Measurements from ENCODE around the gene SCFD2. TPM values are rescaled to one million over a fixed set of nuclear protein-coding genes. Genes with fewer than 3 reads are reported as not detected.

SCFD2 gene
- polyA plus RNA-seq, 1 of the 3 experiments (the other 2 are of a cell fraction) = 14.1 TPM

DNA sequence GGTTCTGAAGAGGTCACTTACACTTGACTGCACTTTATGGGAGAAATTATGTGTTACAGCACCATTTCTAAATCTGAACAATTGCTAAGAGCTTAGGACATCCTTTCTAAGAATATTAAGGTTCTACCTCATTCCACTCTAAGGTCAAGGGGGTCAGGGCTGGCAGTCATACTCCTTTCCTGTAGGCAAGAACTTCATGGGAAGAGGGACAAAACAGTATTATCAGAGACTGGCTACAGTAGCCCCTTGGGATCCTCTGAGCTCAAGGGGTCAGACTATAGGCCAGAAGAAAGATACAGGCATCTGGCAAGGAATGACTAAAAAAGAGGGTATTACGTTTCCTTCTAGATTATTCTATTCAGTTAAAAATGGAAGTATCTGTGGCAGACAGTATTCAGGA lies 388.6 kb downstream of the SCFD2 start:
- POLR2A ChIA-PET = no interaction called here
- Histone ChIP-seq H3F3A (replicated peaks; ENCODE audit: insufficient read depth) (no peaks in the 10 kb centered on the region), H3K9me2 (no peaks in the 10 kb centered on the region), H3K4me1 (ENCODE audit: control insufficient read depth in 1 of 2, insufficient read depth in 2 of 2, low read depth in 1 of 2, low read length in 1 of 2) (peaks cover 0 to 13% of the 10 kb centered on the region in 2 experiments; a peak in 2 of 4 replicates), H3K27me3 (ENCODE audit: insufficient read depth) (no peaks in the 10 kb centered on the region), H2AFZ (ENCODE audit: low read depth) (no peak overlapping the region), H3K36me3 (replicated peaks in 1 of 2; ENCODE audit: control insufficient read depth in 1 of 2, insufficient read depth in 2 of 2, low read length in 1 of 2) (no peaks in the 10 kb centered on the region), H3K4me3 (ENCODE audit: low read depth in 2 of 2, low read length in 1 of 2) (no peak overlapping the region), H3K79me2 (ENCODE audit: insufficient read depth) (no peaks in the 10 kb centered on the region), H4K20me1 (ENCODE audit: insufficient read depth) (no peaks in the 10 kb centered on the region), H3K27ac (ENCODE audit: low read depth in 2 of 2, low read length in 1 of 2) (no peak overlapping the region), H3K9ac (no peak overlapping the region), H3K9me3 (no peaks in the 10 kb centered on the region), H3K4me2 (no peak overlapping the region)
- CTCF ChIA-PET = interaction anchor here (1.1 to 1.9 kb wide), 6 partner anchors 34 to 743 kb away, joined by 3 to 6 read pairs (median 4); no protein-coding TSS in a partner anchor
- TF ChIP-seq TCF12 (IDR thresholded peaks at IDR 0.05) = no peak
- no peak for DNase-seq
- 95% methylated on average over 1 of the region's 1 CpG for WGBS (ENCODE audit: low lambda C conversion rate)

DNA sequence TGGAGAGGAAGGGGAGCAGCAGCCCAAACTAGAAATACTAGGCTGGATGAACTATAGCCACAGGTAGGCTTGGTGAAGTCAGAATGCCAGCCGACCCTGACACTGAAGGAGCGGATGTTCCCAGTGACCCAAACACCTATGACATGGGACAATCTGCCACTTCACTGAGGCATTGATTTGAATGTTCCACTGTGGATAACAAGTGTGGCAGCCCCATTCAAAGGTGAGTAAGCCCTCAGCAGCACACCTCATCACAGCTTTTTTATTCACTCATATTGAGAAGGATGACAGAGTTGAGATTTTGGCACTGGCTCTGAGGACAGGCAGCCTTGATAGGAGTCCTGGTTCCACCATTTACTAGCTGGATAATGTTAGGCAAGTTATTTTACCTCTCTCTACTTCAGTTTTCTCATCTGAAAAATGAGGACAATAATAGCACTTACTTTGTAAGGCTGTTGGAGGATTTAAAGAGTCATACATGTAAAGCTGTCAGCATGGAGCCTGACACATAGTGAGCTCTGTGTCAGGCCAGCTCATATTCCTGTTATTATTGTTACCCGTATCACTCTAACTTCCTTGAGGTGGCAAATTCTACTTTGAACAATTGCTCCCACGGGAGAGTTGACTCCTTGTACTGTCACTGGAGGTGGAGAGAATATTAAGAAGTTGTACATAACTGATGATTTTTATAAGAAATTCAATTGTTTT lies 389.2 kb downstream of the SCFD2 start:
- no peak overlapping the region for H2AFZ ChIP-seq (ENCODE audit: low read depth)
- H3K9ac ChIP-seq = no peak overlapping the region
- no peak overlapping the region for H3K4me3 ChIP-seq (ENCODE audit: low read depth in 2 of 2, low read length in 1 of 2)
- no peaks in the 10 kb centered on the region for H3K9me2 ChIP-seq
- no peak for DNase-seq
- no peaks in the 10 kb centered on the region for H3K27me3 ChIP-seq (ENCODE audit: insufficient read depth)
- ChIA-PET CTCF (interaction anchor here (1.1 to 1.9 kb wide), 3 partner anchors 33 to 431 kb away, joined by 3 to 4 read pairs (median 4); no protein-coding TSS in a partner anchor), POLR2A (no interaction called here)
- no peaks in the 10 kb centered on the region for H3K9me3 ChIP-seq
- no peaks in the 10 kb centered on the region for H3K36me3 ChIP-seq (replicated peaks in 1 of 2; ENCODE audit: control insufficient read depth in 1 of 2, insufficient read depth in 2 of 2, low read length in 1 of 2)
- H3K79me2 ChIP-seq (ENCODE audit: insufficient read depth) = no peaks in the 10 kb centered on the region
- H4K20me1 ChIP-seq (ENCODE audit: insufficient read depth) = no peaks in the 10 kb centered on the region
- TF ChIP-seq SIN3A (IDR thresholded peaks at IDR 0.05; ENCODE audit: borderline replicate concordance, low read depth, low read length) (no peak), YY1 (IDR thresholded peaks at IDR 0.05; ENCODE audit: low read depth) (no peak), MEF2A (IDR thresholded peaks at IDR 0.05; ENCODE audit: borderline replicate concordance, low read depth) (no peak), FOXJ3 (CRISPR knock-in tag; IDR thresholded peaks at IDR 0.05) (no peak), EZH2phosphoT487 (IDR thresholded peaks at IDR 0.05; ENCODE audit: borderline replicate concordance, low read depth) (no peak), RXRA (IDR thresholded peaks at IDR 0.05; ENCODE audit: borderline replicate concordance, low read depth) (no peak), JUND (IDR thresholded peaks at IDR 0.05) (no peak), TEAD4 (IDR thresholded peaks at IDR 0.05; ENCODE audit: borderline replicate concordance, insufficient read depth) (no peak), ELF1 (IDR thresholded peaks at IDR 0.05) (no peak), RCOR1 (IDR thresholded peaks at IDR 0.05; ENCODE audit: low read length) (no peak), FOXM1 (IDR thresholded peaks at IDR 0.05; ENCODE audit: low read depth) (no peak)
- TF ChIP-seq, protein P1, sequence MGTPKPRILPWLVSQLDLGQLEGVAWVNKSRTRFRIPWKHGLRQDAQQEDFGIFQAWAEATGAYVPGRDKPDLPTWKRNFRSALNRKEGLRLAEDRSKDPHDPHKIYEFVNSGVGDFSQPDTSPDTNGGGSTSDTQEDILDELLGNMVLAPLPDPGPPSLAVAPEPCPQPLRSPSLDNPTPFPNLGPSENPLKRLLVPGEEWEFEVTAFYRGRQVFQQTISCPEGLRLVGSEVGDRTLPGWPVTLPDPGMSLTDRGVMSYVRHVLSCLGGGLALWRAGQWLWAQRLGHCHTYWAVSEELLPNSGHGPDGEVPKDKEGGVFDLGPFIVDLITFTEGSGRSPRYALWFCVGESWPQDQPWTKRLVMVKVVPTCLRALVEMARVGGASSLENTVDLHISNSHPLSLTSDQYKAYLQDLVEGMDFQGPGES (IDR thresholded peaks at IDR 0.05; ENCODE audit: low read depth, low read length) = no peak
- TF ChIP-seq, protein P2, sequence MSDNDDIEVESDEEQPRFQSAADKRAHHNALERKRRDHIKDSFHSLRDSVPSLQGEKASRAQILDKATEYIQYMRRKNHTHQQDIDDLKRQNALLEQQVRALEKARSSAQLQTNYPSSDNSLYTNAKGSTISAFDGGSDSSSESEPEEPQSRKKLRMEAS (IDR thresholded peaks at IDR 0.05; ENCODE audit: low read depth) = no peak
- TF ChIP-seq, protein P3, sequence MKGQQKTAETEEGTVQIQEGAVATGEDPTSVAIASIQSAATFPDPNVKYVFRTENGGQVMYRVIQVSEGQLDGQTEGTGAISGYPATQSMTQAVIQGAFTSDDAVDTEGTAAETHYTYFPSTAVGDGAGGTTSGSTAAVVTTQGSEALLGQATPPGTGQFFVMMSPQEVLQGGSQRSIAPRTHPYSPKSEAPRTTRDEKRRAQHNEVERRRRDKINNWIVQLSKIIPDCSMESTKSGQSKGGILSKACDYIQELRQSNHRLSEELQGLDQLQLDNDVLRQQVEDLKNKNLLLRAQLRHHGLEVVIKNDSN (IDR thresholded peaks at IDR 0.05; ENCODE audit: borderline replicate concordance, low read depth) = no peak
- TF ChIP-seq, protein P4, sequence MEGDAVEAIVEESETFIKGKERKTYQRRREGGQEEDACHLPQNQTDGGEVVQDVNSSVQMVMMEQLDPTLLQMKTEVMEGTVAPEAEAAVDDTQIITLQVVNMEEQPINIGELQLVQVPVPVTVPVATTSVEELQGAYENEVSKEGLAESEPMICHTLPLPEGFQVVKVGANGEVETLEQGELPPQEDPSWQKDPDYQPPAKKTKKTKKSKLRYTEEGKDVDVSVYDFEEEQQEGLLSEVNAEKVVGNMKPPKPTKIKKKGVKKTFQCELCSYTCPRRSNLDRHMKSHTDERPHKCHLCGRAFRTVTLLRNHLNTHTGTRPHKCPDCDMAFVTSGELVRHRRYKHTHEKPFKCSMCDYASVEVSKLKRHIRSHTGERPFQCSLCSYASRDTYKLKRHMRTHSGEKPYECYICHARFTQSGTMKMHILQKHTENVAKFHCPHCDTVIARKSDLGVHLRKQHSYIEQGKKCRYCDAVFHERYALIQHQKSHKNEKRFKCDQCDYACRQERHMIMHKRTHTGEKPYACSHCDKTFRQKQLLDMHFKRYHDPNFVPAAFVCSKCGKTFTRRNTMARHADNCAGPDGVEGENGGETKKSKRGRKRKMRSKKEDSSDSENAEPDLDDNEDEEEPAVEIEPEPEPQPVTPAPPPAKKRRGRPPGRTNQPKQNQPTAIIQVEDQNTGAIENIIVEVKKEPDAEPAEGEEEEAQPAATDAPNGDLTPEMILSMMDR (IDR thresholded peaks at IDR 0.05) = no peak
- H3F3A ChIP-seq (replicated peaks; ENCODE audit: insufficient read depth) = no peaks in the 10 kb centered on the region
- H3K4me1 ChIP-seq (ENCODE audit: control insufficient read depth in 1 of 2, insufficient read depth in 2 of 2, low read depth in 1 of 2, low read length in 1 of 2) = peaks cover 0 to 8% of the 10 kb centered on the region in 2 experiments; a peak in 2 of 4 replicates
- WGBS (ENCODE audit: low lambda C conversion rate) = 86% methylated on average over 4 of the region's 4 CpGs
- no peak overlapping the region for H3K27ac ChIP-seq (ENCODE audit: low read depth in 2 of 2, low read length in 1 of 2)
- H3K4me2 ChIP-seq = no peak overlapping the region
